Measurements from ENCODE around the gene HHATL. TPM values are rescaled to one million over a fixed set of nuclear protein-coding genes. Genes with fewer than 3 reads are reported as not detected.

HHATL gene
- polyA plus RNA-seq, 3 donors = not detected

DNA sequence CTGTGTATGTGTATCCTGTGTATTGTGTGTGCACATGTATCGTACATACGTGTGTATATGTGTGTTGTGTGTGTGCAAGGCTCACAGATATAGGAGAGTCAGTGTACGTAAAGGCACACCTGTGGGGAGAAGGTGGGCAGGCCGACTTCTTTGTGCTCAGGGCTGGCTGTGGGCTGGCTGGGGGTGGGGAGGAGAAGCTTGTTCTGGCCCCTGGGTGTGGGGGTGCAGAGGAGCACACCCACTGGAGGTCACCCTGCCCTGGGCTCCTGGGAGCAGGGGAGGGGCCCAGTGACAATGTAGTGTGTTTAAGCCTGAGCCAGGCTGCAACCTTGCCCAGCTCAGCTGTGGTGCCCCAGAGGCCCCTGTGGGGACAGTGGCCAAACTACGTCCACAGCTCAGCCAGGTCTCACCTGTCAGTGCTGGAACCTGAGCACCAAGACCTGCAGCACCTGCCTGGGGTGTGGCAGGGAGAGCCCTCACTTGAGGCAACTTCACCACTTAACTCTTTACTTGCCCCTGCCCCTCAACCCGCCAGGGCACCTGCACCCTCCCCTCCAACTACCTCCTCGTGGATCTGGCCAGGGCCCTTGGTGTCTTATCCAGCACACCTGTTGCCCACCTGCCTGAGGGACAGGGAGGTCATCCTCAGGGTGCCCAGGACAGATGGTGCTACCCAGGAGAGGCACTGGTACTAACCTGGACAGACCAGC, 2.6 kb upstream of the HHATL start:
- H3K4me3 ChIP-seq (replicated peaks in 1 of 3; ENCODE audit: low read depth in 2 of 3, low read length in 3 of 3) = no peak overlapping the region
- H3K9ac ChIP-seq (ENCODE audit: insufficient read depth, low read length, poor library complexity, severe bottlenecking) = no peak overlapping the region
- no peak overlapping the region for H3K4me3 Mint-ChIP-seq
- intact Hi-C loops (cut with micrococcal nuclease) = no loop called here
- H3K27ac ChIP-seq (ENCODE audit: low read depth in 1 of 2, low read length in 2 of 2) = no peak overlapping the region
- peaks cover 1% of the 10 kb centered on the region for H3K4me1 Mint-ChIP-seq
- peak overlapping the region in 1 of 7 donors; percentile 77 for H3K27ac Mint-ChIP-seq
- no peak overlapping the region for H3K4me2 ChIP-seq (replicated peaks; ENCODE audit: extremely low read depth, low read length, poor library complexity, severe bottlenecking)
- H4K20me1 ChIP-seq (ENCODE audit: insufficient read depth, low read length) = no peaks in the 10 kb centered on the region
- H3K79me2 ChIP-seq (ENCODE audit: insufficient read depth, low read length) = no peaks in the 10 kb centered on the region
- H3K9me3 ChIP-seq (replicated peaks in 1 of 2; ENCODE audit: control insufficient read depth in 1 of 2, insufficient read depth in 1 of 2, low read length in 2 of 2) = no peaks in the 10 kb centered on the region
- WGBS (ENCODE audit: insufficient coverage) = 86% methylated on average over 7 of the region's 7 CpGs
- no peaks in the 10 kb centered on the region for H3K4me1 ChIP-seq (ENCODE audit: control insufficient read depth in 1 of 2, insufficient read depth in 2 of 2, low read length in 2 of 2)
- no peak for DNase-seq
- no peaks in the 10 kb centered on the region for H3K36me3 ChIP-seq (replicated peaks in 1 of 2; ENCODE audit: control insufficient read depth in 1 of 2, insufficient read depth in 2 of 2, low read length in 2 of 2)
- H3K27me3 Mint-ChIP-seq (ENCODE audit: low read depth in 3 of 3) = peaks cover 5 to 11% (median 6%) of the 10 kb centered on the region in 3 donors
- H3K9me3 Mint-ChIP-seq = no peaks in the 10 kb centered on the region
- TF ChIP-seq, protein P1, sequence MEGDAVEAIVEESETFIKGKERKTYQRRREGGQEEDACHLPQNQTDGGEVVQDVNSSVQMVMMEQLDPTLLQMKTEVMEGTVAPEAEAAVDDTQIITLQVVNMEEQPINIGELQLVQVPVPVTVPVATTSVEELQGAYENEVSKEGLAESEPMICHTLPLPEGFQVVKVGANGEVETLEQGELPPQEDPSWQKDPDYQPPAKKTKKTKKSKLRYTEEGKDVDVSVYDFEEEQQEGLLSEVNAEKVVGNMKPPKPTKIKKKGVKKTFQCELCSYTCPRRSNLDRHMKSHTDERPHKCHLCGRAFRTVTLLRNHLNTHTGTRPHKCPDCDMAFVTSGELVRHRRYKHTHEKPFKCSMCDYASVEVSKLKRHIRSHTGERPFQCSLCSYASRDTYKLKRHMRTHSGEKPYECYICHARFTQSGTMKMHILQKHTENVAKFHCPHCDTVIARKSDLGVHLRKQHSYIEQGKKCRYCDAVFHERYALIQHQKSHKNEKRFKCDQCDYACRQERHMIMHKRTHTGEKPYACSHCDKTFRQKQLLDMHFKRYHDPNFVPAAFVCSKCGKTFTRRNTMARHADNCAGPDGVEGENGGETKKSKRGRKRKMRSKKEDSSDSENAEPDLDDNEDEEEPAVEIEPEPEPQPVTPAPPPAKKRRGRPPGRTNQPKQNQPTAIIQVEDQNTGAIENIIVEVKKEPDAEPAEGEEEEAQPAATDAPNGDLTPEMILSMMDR (IDR thresholded peaks at IDR 0.05) = no peak
- H3K27me3 ChIP-seq (ENCODE audit: control insufficient read depth in 2 of 2, insufficient read depth in 2 of 2, low read length in 2 of 2) = peaks cover 0 to 2% of the 10 kb centered on the region in 2 donors
- no peak overlapping the region for H2AFZ ChIP-seq (ENCODE audit: insufficient read depth, low read depth, low read length, poor library complexity, severe bottlenecking)
- no peaks in the 10 kb centered on the region for H3K36me3 Mint-ChIP-seq

DNA sequence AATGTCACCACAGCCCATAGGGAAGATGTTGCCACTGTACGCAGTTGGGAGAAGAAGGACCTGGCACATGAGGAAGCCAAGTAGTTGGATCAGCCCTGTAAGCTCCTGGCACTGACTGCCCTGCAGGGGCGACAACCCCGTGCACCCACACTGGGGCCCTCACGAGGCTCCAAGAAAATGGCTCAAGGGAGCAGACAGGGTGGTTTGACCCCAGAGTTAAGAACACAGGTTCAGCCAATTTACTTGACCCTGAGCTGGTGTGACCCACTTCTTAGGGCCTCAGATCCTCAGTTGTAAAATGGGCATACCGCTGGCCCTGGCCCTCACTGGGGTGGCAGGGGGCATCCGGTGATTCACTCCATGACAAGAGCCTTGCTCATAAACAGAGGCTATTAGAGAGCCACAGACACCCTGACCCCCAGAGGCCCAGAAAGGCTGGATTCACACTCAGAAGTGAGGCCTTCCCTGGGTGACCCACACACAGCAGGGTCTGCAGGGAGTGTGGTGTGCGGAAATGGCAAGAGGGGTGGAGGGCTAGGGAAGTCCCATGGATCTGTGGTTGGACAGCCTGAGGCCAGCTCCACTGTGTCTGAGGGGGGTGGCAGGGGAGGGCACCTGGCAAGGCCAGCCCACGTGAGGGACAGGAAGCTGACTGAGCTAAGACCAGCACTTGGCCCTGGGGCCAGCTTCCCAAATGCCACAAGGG, 1.7 kb upstream of the HHATL start:
- H3K9me3 ChIP-seq (replicated peaks in 1 of 2; ENCODE audit: control insufficient read depth in 1 of 2, insufficient read depth in 1 of 2, low read length in 2 of 2) = no peaks in the 10 kb centered on the region
- H3K4me1 ChIP-seq (ENCODE audit: control insufficient read depth in 1 of 2, insufficient read depth in 2 of 2, low read length in 2 of 2) = no peaks in the 10 kb centered on the region
- no peaks in the 10 kb centered on the region for H3K36me3 Mint-ChIP-seq
- H3K9ac ChIP-seq (ENCODE audit: insufficient read depth, low read length, poor library complexity, severe bottlenecking) = no peak overlapping the region
- H3K9me3 Mint-ChIP-seq = no peaks in the 10 kb centered on the region
- 96% methylated on average over 7 of the region's 8 CpGs for WGBS (ENCODE audit: insufficient coverage)
- no peak for DNase-seq
- intact Hi-C loops (cut with micrococcal nuclease) = no loop called here
- H3K36me3 ChIP-seq (replicated peaks in 1 of 2; ENCODE audit: control insufficient read depth in 1 of 2, insufficient read depth in 2 of 2, low read length in 2 of 2) = no peaks in the 10 kb centered on the region
- H3K27me3 Mint-ChIP-seq (ENCODE audit: low read depth in 3 of 3) = peaks cover 6 to 13% (median 10%) of the 10 kb centered on the region in 3 donors
- H3K27ac ChIP-seq (ENCODE audit: low read depth in 1 of 2, low read length in 2 of 2) = no peak overlapping the region
- H3K4me3 Mint-ChIP-seq = no peak overlapping the region
- TF ChIP-seq, protein P1 (IDR thresholded peaks at IDR 0.05) = no peak
- no peak overlapping the region for H3K27ac Mint-ChIP-seq
- H4K20me1 ChIP-seq (ENCODE audit: insufficient read depth, low read length) = no peaks in the 10 kb centered on the region
- H3K4me1 Mint-ChIP-seq = peaks cover 1% of the 10 kb centered on the region
- peaks cover 0 to 2% of the 10 kb centered on the region in 2 donors for H3K27me3 ChIP-seq (ENCODE audit: control insufficient read depth in 2 of 2, insufficient read depth in 2 of 2, low read length in 2 of 2)
- no peak overlapping the region for H3K4me2 ChIP-seq (replicated peaks; ENCODE audit: extremely low read depth, low read length, poor library complexity, severe bottlenecking)
- H2AFZ ChIP-seq (ENCODE audit: insufficient read depth, low read depth, low read length, poor library complexity, severe bottlenecking) = no peak overlapping the region
- H3K79me2 ChIP-seq (ENCODE audit: insufficient read depth, low read length) = no peaks in the 10 kb centered on the region
- H3K4me3 ChIP-seq (replicated peaks in 1 of 3; ENCODE audit: low read depth in 2 of 3, low read length in 3 of 3) = no peak overlapping the region

Data from CD14-positive monocyte (primary cell).